Smooth muscle cell of the brain vasculature (primary cell): ENCODE measurements around the gene EXD1.
"Not testable (repeated sequence)": the region's sequence is repeated elsewhere in the genome, so short reads cannot be mapped to it uniquely, and the experiment has no call there.

ENCODE experiments used
- DNase-seq: peaks from one replicate; pipeline ENCODE4 v3.0.0-alpha.2; 2012; ENCODE audit warnings: low read depth, low spot score

EXD1 gene

GRCh38 chr15:41230650-41231421 lies at the start of gene EXD1, which contains the start of gene CHP1:
EXD1 (minus strand) TSS chr15:41230757; CDS start chr15:41226575, 4,182 bp downstream.
CHP1 (plus strand) TSS chr15:41231268; CDS start chr15:41231383, 115 bp downstream.
- peak; percentile 95 for DNase-seq

GRCh38 chr15:41279535-41280283 lies 49.2 kb upstream of the EXD1 start:
- no peak for DNase-seq

- DNase-seq = no peak
Measured at GRCh38 chr15:41278319-41278718, 47.8 kb upstream of the EXD1 start.

- DNase-seq = no peak
Measured at GRCh38 chr15:41276831-41277230, 46.3 kb upstream of the EXD1 start.

GRCh38 chr15:41269887-41270286 lies 39.3 kb upstream of the EXD1 start:
- DNase-seq = no peak

GRCh38 chr15:41263891-41264351 lies 33.4 kb upstream of the EXD1 start:
- DNase-seq = no peak

GRCh38 chr15:41262571-41262970 lies 32.0 kb upstream of the EXD1 start:
- DNase-seq = no peak

- not testable (repeated sequence) for DNase-seq
Measured at GRCh38 chr15:41260924-41261323, 30.4 kb upstream of the EXD1 start.

GRCh38 chr15:41259546-41260189 lies 29.1 kb upstream of the EXD1 start:
- no peak for DNase-seq

GRCh38 chr15:41258750-41259471 lies 28.4 kb upstream of the EXD1 start:
- no peak for DNase-seq

GRCh38 chr15:41256577-41257038 lies 26.1 kb upstream of the EXD1 start:
- no peak for DNase-seq

GRCh38 chr15:41256103-41256502 lies 25.5 kb upstream of the EXD1 start:
- DNase-seq = no peak

- no peak for DNase-seq
Measured at GRCh38 chr15:41254560-41254959, 24.0 kb upstream of the EXD1 start.

- DNase-seq = no peak
Measured at GRCh38 chr15:41251411-41251810, 20.9 kb upstream of the EXD1 start.

- DNase-seq = not testable (repeated sequence)
Measured at GRCh38 chr15:41250745-41251144, 20.2 kb upstream of the EXD1 start.

GRCh38 chr15:41241221-41241964 lies 10.8 kb upstream of the EXD1 start:
- DNase-seq = no peak

GRCh38 chr15:41238100-41238499 lies 7.5 kb upstream of the EXD1 start:
- no peak for DNase-seq

- DNase-seq = no peak
Measured at GRCh38 chr15:41235929-41236328, 5.4 kb upstream of the EXD1 start.

GRCh38 chr15:41235228-41235627 lies 4.7 kb upstream of the EXD1 start:
- DNase-seq = not testable (repeated sequence)

- DNase-seq = no peak
Measured at GRCh38 chr15:41233367-41233771, 2.8 kb upstream of the EXD1 start.
